GM18951 (cell line): ENCODE data around the gene TMEM200C.

Source experiments
- POLR2A ChIP-seq: IDR thresholded peaks from 4 replicates; pipeline ENCODE4 v1.6.1; 2011; ENCODE audit warnings: mild to moderate bottlenecking; ENCODE audit not compliant: insufficient read length, insufficient read depth; ENCODE audit errors: extremely low read depth
- in situ Hi-C: fragments of 300-500 bp; cut with MboI; formaldehyde crosslinking; loops from one replicate; pipeline ENCODE4 v1.12.0; 2022; ENCODE audit warnings: low sequenced_read_pairs, mixed read lengths, inconsistent platforms; ENCODE audit not compliant: unreplicated experiment

The TMEM200C gene

GRCh38 chr18:5839102-5839501 is 56.2 kb downstream of the TMEM200C start:
- in situ Hi-C loops: no loop called here

More at GRCh38 chr18:5839102-5839501, 56.2 kb downstream of the TMEM200C start:
- TF ChIP-seq POLR2A: no peak
